Activated CD8-positive, alpha-beta T cell treated with anti-CD3 and anti-CD28 coated beads, Interleukin-2, amount 10 ng/mL, durations not matched to agents 7 days and 5 days (primary cell): Measurements from ENCODE around the gene SCN4A. TPM values are rescaled to one million over a fixed set of nuclear protein-coding genes. Genes with fewer than 3 reads are reported as not detected.
"Not testable (repeated sequence)": the region's sequence is repeated elsewhere in the genome, so short reads cannot be mapped to it uniquely, and the experiment has no call there.

Experiments used
- ATAC-seq: fragments of 150-1000 bp; cut with Tn5 transposase; one replicate; pipeline ENCODE4 v1.10.0; 2021; ENCODE audit warnings: moderate library complexity
- CTCF ChIA-PET: fragments of 350-600 bp; sonication (Branson Sonifier 250); formaldehyde crosslinking; loops from one replicate; lab custom pipeline; 2021; ENCODE audit warnings: antibody characterized with exemption; lab: Charles Lee
- POLR2A ChIA-PET: fragments of 350-600 bp; sonication (Branson Sonifier 250); formaldehyde crosslinking; loops from one replicate; lab custom pipeline; 2021; ENCODE audit warnings: antibody characterized with exemption; lab: Charles Lee
- DNase-seq: peaks from one replicate; pipeline ENCODE4 v3.0.0-alpha.2; 2020
- H3K27ac Mint-ChIP-seq: one replicate; pipeline ENCODE4 v1.8.0; 2021; ENCODE audit warnings: mild to moderate bottlenecking, mixed read lengths
- H3K27me3 Mint-ChIP-seq: one replicate; pipeline ENCODE4 v1.8.0; 2021; ENCODE audit warnings: low read depth, mixed read lengths
- H3K36me3 Mint-ChIP-seq: one replicate; pipeline ENCODE4 v1.8.0; 2021; ENCODE audit warnings: low read depth, mixed read lengths
- H3K4me1 Mint-ChIP-seq: one replicate; pipeline ENCODE4 v1.8.0; 2021; ENCODE audit warnings: low read depth, mixed read lengths
- H3K4me3 Mint-ChIP-seq: one replicate; pipeline ENCODE4 v1.8.0; 2021; ENCODE audit warnings: mild to moderate bottlenecking, mixed read lengths
- H3K9me3 Mint-ChIP-seq: one replicate; pipeline ENCODE4 v1.8.0; 2022; ENCODE audit warnings: mixed read lengths; ENCODE audit not compliant: insufficient read depth
- total RNA-seq, 2 experiments: library from RNA; stranded (reverse); gene quantifications; one replicate each; pipeline ENCODE4 v1.2.3, GENCODE V29; 2021

Gene SCN4A
- total RNA-seq, 2 experiments from 2014 or later: not detected

- no peaks in the 10 kb centered on the region for H3K9me3 Mint-ChIP-seq
- peaks cover 16% of the 10 kb centered on the region for H3K27me3 Mint-ChIP-seq
- ChIA-PET POLR2A (interaction anchor here (1.3 kb wide), 1 partner anchor 71 kb away, joined by 3 read pairs; no protein-coding TSS in a partner anchor), CTCF (interaction anchor here (0.6 to 5.8 kb wide), 48 partner anchors 8 to 1340 kb away, joined by 3 to 114 read pairs (median 5); partner anchors contain the start of genes CD79B, CSHL1 and ICAM2)
- H3K4me3 Mint-ChIP-seq: no peak overlapping the region
- ATAC-seq: peak; percentile 93
- DNase-seq: peak; percentile 79
- H3K4me1 Mint-ChIP-seq: peaks cover 8% of the 10 kb centered on the region
- H3K36me3 Mint-ChIP-seq: no peaks in the 10 kb centered on the region
- H3K27ac Mint-ChIP-seq: peak overlapping the region; percentile 47
These were observed 53.4 kb downstream of the SCN4A start for GRCh38 chr17:63919311-63919723.

DNA sequence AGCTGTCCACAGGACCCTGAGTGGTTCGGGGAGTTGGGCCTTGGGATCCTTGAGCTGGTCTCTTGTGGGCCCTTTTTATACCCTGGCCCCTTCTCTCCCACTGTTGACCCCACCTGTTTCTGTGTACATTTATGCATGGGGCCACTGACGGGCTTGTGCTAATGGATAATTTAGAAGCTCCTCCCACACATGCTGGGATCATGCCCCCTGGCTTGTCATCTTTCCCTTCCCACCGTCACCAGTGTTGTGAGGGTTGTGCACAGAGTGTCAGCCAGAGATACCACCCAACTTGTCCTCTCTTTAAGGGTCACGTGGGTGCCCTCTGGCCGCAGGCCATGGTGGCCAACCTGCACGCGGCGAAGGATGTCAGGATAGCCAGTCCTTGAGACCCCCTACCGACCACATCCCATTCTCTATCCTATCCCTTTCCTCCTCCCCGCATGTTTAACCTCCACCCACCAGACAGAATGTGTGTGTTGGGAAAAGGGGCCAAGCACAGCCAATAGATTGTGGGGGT lies 53.9 kb downstream of the SCN4A start, which contains the start of gene GH1:
Gene GH1 (minus strand): TSS at position 51 of the 517 bp plus-strand sequence. CDS start 63 bp downstream, outside the sequence.
- not testable (repeated sequence) for H3K9me3 Mint-ChIP-seq, H3K4me3 Mint-ChIP-seq, DNase-seq, H3K36me3 Mint-ChIP-seq, H3K4me1 Mint-ChIP-seq
- peak; percentile 17 for ATAC-seq
- POLR2A ChIA-PET: interaction anchor here (1.3 kb wide), 1 partner anchor 72 kb away, joined by 3 read pairs; no protein-coding TSS in a partner anchor
- CTCF ChIA-PET: interaction anchor here (0.8 to 5.8 kb wide), 41 partner anchors 8 to 384 kb away, joined by 3 to 114 read pairs (median 6); partner anchors contain the start of genes CD79B, CSHL1 and ICAM2
- Mint-ChIP-seq H3K27me3 (peaks cover 16% of the 10 kb centered on the region), H3K27ac (peak within 1 kb of the TSS; percentile 47)

DNA sequence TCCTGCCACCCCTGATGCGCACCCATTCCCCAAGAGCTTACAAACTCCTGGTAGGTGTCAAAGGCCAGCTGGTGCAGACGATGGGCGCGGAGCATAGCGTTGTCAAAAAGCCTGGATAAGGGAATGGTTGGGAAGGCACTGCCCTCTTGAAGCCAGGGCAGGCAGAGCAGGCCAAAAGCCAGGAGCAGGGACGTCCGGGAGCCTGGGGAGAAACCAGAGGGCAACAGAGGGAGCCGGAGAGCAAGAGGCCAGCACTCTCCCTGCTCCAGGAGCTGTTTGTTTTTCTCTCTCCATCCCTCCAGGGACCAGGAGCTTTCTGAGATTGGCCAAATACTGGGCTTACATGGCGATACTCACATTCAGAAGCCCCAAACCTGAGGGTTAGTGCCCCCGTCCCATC lies 54.4 kb downstream of the SCN4A start:
- ChIA-PET POLR2A (interaction anchor here (1.3 kb wide), 1 partner anchor 72 kb away, joined by 3 read pairs; no protein-coding TSS in a partner anchor), CTCF (interaction anchor here (0.8 to 5.8 kb wide), 23 partner anchors 7 to 230 kb away, joined by 3 to 114 read pairs (median 14); partner anchors contain the start of genes CD79B, CSHL1 and ICAM2)
- H3K9me3 Mint-ChIP-seq: no peaks in the 10 kb centered on the region
- no peaks in the 10 kb centered on the region for H3K36me3 Mint-ChIP-seq
- peaks cover 16% of the 10 kb centered on the region for H3K27me3 Mint-ChIP-seq
- no peak for ATAC-seq
- no peak overlapping the region for H3K4me3 Mint-ChIP-seq
- no peak overlapping the region for H3K27ac Mint-ChIP-seq
- H3K4me1 Mint-ChIP-seq: peaks cover 8% of the 10 kb centered on the region
- no peak for DNase-seq

GRCh38 chr17:63917646-63918045 lies 55.1 kb downstream of the SCN4A start:
- Mint-ChIP-seq H3K4me3 (no peak overlapping the region), H3K36me3 (no peaks in the 10 kb centered on the region), H3K27ac (no peak overlapping the region), H3K27me3 (peaks cover 16% of the 10 kb centered on the region), H3K4me1 (peaks cover 8% of the 10 kb centered on the region), H3K9me3 (no peaks in the 10 kb centered on the region)
- ATAC-seq (no peak), DNase-seq (no peak)
- CTCF ChIA-PET: interaction anchor here (1.5 to 5.8 kb wide), 11 partner anchors 11 to 216 kb away, joined by 6 to 114 read pairs (median 58); partner anchors contain the start of gene ICAM2
- POLR2A ChIA-PET: no interaction called here

DNA sequence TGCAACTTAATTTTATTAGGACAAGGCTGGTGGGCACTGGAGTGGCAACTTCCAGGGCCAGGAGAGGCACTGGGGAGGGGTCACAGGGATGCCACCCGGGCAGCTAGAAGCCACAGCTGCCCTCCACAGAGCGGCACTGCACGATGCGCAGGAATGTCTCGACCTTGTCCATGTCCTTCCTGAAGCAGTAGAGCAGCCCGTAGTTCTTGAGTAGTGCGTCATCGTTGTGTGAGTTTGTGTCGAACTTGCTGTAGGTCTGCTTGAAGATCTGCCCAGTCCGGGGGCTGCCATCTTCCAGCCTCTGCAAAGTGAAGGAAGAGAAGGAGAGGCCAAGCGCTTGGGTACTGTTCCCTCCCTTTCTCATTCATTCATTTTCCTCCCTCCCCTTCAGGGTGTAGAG lies 55.5 kb downstream of the SCN4A start:
- H3K4me3 Mint-ChIP-seq, H3K36me3 Mint-ChIP-seq, POLR2A ChIA-PET, H3K27ac Mint-ChIP-seq, DNase-seq, H3K9me3 Mint-ChIP-seq, H3K4me1 Mint-ChIP-seq, ATAC-seq: not testable (repeated sequence)
- CTCF ChIA-PET: interaction anchor here (1.5 to 5.8 kb wide), 8 partner anchors 29 to 216 kb away, joined by 6 to 114 read pairs (median 64); partner anchors contain the start of gene ICAM2
- peaks cover 13% of the 10 kb centered on the region for H3K27me3 Mint-ChIP-seq

DNA sequence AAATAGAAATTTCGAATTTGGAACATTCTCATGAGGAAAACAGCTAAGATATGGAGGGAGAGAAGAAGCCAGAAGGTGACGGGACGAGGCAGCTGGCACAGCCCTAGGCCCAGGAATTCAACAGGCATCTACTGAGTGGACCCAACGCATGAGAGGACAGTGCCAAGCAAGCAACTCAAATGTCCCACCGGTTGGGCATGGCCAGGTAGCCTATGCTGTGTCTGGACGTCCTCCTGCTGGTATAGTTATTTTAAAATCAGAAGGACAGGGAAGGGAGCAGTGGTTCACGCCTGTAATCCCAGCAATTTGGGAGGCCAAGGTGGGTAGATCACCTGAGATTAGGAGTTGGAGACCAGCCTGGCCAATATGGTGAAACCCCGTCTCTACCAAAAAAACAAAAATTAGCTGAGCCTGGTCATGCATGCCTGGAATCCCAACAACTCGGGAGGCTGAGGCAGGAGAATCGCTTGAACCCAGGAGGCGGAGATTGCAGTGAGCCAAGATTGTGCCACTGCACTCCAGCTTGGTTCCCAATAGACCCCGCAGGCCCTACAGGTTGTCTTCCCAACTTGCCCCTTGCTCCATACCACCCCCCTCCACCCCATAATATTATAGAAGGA lies 56.0 kb downstream of the SCN4A start:
- Mint-ChIP-seq H3K9me3 (no peaks in the 10 kb centered on the region), H3K4me3 (no peak overlapping the region), H3K4me1 (peaks cover 8% of the 10 kb centered on the region), H3K27ac (no peak overlapping the region), H3K27me3 (peaks cover 9% of the 10 kb centered on the region), H3K36me3 (no peaks in the 10 kb centered on the region)
- ChIA-PET CTCF (interaction anchor here (1.9 to 5.8 kb wide), 4 partner anchors 30 to 217 kb away, joined by 10 to 114 read pairs (median 64); partner anchors contain the start of gene ICAM2), POLR2A (no interaction called here)
- ATAC-seq (no peak), DNase-seq (no peak)

DNA sequence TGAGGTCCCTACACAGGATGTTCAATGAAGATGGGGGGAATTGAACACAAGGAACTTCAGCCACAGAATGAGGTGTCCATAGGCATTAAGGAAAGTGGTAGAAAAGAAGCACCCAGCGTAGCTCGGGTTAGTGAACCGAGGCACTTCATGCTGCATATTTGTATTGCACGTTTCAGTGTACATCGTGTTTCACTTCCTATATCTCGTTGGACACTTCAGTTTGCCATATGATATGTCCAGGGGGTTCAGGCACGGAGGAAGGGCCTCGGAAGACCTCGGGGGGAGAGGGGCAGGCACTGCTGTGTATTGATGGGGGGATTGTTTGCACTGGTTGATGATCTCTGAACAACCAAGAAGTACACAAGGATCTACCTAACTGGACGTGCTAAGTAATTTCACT lies 57.0 kb downstream of the SCN4A start:
- DNase-seq, H3K27ac Mint-ChIP-seq, H3K27me3 Mint-ChIP-seq, H3K4me1 Mint-ChIP-seq, H3K9me3 Mint-ChIP-seq, ATAC-seq, POLR2A ChIA-PET, H3K36me3 Mint-ChIP-seq, H3K4me3 Mint-ChIP-seq: not testable (repeated sequence)
- CTCF ChIA-PET: interaction anchor here (0.9 to 5.8 kb wide), 3 partner anchors 31 to 218 kb away, joined by 7 to 60 read pairs (median 10); no protein-coding TSS in a partner anchor

GRCh38 chr17:63914471-63914870 lies 58.2 kb downstream of the SCN4A start:
- peaks cover 5% of the 10 kb centered on the region for H3K27me3 Mint-ChIP-seq
- no peak overlapping the region for H3K27ac Mint-ChIP-seq
- CTCF ChIA-PET: interaction anchor here (1.0 to 4.3 kb wide), 4 partner anchors 9 to 217 kb away, joined by 3 to 48 read pairs (median 4); partner anchors contain the start of gene ERN1
- H3K4me3 Mint-ChIP-seq: no peak overlapping the region
- no peaks in the 10 kb centered on the region for H3K9me3 Mint-ChIP-seq
- POLR2A ChIA-PET: no interaction called here
- ATAC-seq: no peak
- no peak for DNase-seq
- H3K4me1 Mint-ChIP-seq: peaks cover 5% of the 10 kb centered on the region
- no peaks in the 10 kb centered on the region for H3K36me3 Mint-ChIP-seq

DNA sequence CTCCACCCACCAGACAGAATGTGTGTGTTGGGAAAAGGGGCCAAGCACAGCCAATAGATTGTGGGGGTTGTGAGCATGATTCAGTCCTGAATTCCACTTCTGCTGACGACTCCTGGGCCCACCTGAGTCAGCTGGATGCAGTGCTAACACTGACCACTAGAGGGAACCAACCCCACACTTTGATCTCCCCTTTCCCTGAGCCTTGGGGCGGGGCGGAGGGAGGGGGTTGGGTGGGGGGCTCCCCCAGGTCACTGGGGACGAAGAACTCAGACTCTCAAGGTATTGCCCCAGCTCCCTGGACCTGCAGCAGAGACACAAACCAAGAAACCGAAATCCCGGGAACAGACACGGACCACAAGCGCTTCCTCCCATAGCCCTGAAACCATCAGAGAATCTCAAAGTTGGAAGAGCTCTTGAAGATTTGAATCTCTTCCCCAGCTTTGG lies 61.0 kb downstream of the SCN4A start:
- peaks cover 16% of the 10 kb centered on the region for H3K27me3 Mint-ChIP-seq
- ChIA-PET POLR2A (no interaction called here), CTCF (interaction anchor here (0.7 to 4.3 kb wide), 25 partner anchors 8 to 286 kb away, joined by 3 to 48 read pairs (median 3); partner anchors contain the start of genes ERN1, GH1, ICAM2 and PRR29)
- peak; percentile 72 for ATAC-seq
- no peaks in the 10 kb centered on the region for H3K36me3 Mint-ChIP-seq
- no peaks in the 10 kb centered on the region for H3K4me1 Mint-ChIP-seq
- H3K9me3 Mint-ChIP-seq: no peaks in the 10 kb centered on the region
- DNase-seq: peak; percentile 74
- H3K4me3 Mint-ChIP-seq: no peak overlapping the region
- H3K27ac Mint-ChIP-seq: no peak overlapping the region

GRCh38 chr17:63911041-63911635 lies 61.6 kb downstream of the SCN4A start, which contains the start of gene CSHL1:
Gene CSHL1 (minus strand): TSS chr17:63911258. CDS start chr17:63911196, 62 bp downstream.
- Mint-ChIP-seq H3K27ac (no peak within 1 kb of the TSS), H3K9me3 (no peaks in the 10 kb centered on the region)

DNA sequence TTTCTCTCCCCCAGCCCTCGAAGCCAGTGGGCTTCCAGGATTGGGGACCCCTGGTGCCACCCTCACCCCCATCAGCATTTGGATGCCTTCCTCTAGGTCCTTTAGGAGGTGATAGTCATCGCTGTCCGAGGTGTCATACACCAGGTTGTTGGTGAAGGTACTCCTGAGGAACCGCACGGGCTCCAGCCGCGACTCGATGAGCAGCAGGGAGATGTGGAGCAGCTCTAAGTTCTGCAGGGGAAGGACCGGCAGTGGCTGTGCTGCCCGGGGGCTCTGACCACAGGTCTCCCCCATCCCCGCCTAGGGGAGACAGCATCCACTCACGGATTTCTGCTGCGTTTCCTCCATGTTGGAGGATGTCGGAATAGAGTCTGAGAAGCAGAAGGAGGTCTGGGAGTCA lies 62.6 kb downstream of the SCN4A start:
- CTCF ChIA-PET: interaction anchor here (0.6 to 4.3 kb wide), 9 partner anchors 9 to 222 kb away, joined by 3 to 48 read pairs (median 5); partner anchors contain the start of genes ERN1, GH1 and ICAM2
- Mint-ChIP-seq H3K27ac (no peak overlapping the region), H3K27me3 (peaks cover 14% of the 10 kb centered on the region), H3K4me3 (no peak overlapping the region), H3K36me3 (no peaks in the 10 kb centered on the region), H3K9me3 (no peaks in the 10 kb centered on the region), H3K4me1 (no peaks in the 10 kb centered on the region)
- POLR2A ChIA-PET: no interaction called here
- ATAC-seq (no peak), DNase-seq (no peak)

More at GRCh38 chr17:63911041-63911635, 61.6 kb downstream of the SCN4A start, which contains the start of gene CSHL1:
- no peaks in the 10 kb centered on the region for H3K4me1 Mint-ChIP-seq
- H3K36me3 Mint-ChIP-seq: no peaks in the 10 kb centered on the region
- H3K4me3 Mint-ChIP-seq: no peak within 1 kb of the TSS
- POLR2A ChIA-PET: no interaction called here
- DNase-seq (no peak), ATAC-seq (no peak)
- CTCF ChIA-PET: interaction anchor here (0.7 to 4.3 kb wide), 23 partner anchors 8 to 287 kb away, joined by 3 to 48 read pairs (median 4); partner anchors contain the start of genes ERN1, GH1, ICAM2 and PRR29
- H3K27me3 Mint-ChIP-seq: peaks cover 17% of the 10 kb centered on the region
